ENCODE data around the gene PRG3.
"Not testable (repeated sequence)": the region's sequence is repeated elsewhere in the genome, so short reads cannot be mapped to it uniquely, and the experiment has no call there.

The PRG3 gene

GRCh38 chr11:57387289-57388030 is 6.5 kb upstream of the PRG3 start:
- no peak for DNase-seq (ENCODE audit: low spot score)

DNA sequence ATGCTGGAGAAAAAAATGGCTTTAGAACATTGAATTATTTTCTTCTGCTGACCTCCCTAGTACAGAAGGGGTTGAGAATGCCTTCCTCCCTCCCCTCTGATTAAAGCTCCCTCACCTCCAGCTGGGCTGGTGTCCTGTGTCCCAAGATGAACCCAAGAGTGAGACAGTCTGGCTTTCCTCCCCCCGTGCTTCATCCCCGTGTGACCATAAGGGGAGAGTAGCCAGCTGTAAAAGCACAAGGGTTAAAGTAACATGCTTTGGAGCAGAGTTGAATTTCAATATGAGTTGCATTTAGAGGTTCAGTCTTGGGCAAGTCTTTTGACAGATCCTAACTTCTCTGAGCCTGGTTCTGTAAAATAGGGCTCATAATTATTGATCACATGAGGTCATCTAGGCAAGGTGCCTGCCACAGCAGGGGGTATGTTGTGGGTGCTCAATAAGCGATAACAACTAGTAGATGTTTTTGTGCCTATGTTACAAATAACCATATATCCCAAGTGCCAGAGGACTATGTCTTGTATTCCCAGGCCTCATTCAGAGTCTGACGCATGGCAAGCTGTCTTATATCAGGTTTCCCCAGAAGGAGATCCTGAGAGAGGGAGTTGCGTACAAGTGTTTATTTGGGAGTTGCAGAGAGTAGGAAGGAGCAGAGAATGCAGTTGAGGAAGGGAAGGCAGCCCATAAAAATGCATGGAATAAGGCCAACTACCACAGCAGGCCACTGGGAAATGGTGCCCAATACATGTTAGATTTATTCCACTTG is 5.4 kb upstream of the PRG3 start:
- no peak for DNase-seq (ENCODE audit: low spot score)

GRCh38 chr11:57379732-57380131 is 1.2 kb downstream of the PRG3 start:
- no peak for DNase-seq (ENCODE audit: low spot score)

DNA sequence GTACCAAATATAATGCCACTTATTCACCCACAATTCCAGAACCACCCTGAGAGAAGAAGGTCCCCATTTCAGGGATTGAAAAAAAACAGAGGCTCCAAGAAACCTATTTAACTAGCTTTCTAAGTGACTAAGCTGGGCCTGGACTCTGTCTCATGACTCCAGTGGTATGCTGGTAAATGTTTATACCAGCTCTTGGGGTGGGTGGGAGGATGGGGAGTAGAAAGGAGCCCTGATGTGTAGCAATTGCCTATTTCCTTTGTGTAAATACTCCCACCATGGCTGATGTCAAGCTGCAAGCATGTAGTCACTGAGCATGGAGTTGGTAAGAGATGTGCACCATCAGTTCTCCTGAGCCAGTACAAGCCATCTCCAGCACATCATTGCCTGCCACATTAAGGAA is 2.8 kb downstream of the PRG3 start:
- no peak for DNase-seq (ENCODE audit: low spot score)

GRCh38 chr11:57377107-57377506 is 3.8 kb downstream of the PRG3 start:
- DNase-seq (ENCODE audit: low spot score): peak; percentile 22

- no peak for DNase-seq (ENCODE audit: low spot score)
These were observed 4.6 kb downstream of the PRG3 start for GRCh38 chr11:57376095-57377090.

GRCh38 chr11:57375490-57375889 is 5.5 kb downstream of the PRG3 start:
- DNase-seq (ENCODE audit: low spot score): no peak

GRCh38 chr11:57374966-57375365 is 6.0 kb downstream of the PRG3 start:
- DNase-seq (ENCODE audit: low spot score): no peak

DNA sequence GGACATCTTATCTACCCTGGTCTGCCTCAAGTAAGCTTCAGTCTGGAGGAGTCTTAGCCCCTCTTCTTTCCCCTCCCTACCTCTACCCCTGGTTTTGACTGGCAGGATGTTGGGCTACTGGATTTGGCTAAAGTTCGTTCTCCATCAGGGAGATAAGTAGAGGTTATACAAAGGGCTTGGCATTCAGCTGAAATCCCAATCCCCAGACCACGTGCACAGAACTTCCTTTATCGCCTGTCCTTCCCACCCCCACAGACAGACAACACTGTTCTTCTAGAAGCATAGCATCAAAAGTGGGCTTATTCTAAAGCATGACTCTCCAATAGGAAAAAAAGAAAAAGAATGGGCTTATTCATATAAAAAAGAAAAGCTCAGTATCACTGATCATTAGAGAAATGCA is 7.8 kb downstream of the PRG3 start:
- DNase-seq (ENCODE audit: low spot score): no peak

- DNase-seq (ENCODE audit: low spot score): no peak
These were observed 10.0 kb downstream of the PRG3 start for GRCh38 chr11:57370941-57371340.

DNA sequence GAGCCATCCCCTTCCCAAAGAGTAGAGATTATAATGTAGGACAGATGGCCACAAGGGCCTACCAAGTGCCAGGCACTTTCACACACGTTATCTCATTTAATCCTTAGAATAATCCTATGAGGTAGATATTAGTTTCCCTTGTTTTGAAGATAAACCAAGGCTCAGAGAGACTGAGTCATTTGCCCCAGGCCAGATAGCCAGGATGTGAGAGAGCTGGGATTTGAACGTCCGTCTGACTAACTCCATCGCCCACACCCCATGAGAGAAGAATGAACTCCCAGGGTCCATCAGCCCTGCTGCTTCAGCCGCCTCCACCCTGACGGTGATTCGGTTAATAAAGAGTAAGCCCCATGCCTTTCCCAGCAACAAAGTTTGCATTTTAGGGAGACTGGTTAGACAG is 10.7 kb downstream of the PRG3 start:
- DNase-seq (ENCODE audit: low spot score): no peak

DNA sequence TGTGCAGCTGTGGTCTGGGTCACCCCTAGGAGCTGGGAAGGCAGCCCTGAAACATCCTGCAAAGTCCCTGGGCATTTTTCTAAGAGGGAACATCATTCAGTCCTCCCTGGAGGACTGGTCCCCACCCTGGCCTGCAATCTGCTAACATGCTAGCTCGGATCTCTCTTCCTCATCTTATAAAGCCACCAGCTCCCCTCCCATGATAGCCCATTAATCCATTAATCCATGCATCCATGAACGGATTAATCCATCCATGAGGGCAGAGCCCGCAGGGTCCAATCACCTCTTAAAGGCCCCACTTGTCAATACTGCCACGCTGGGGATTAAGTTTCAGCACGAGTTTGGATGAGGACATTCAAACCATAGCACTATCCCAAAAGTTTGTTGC is 12.1 kb downstream of the PRG3 start:
- DNase-seq (ENCODE audit: low spot score): no peak

- no peak for DNase-seq (ENCODE audit: low spot score)
These were observed 12.7 kb downstream of the PRG3 start for GRCh38 chr11:57368106-57368844.

GRCh38 chr11:57364851-57365660 is 15.9 kb downstream of the PRG3 start:
- no peak for DNase-seq (ENCODE audit: low spot score)

GRCh38 chr11:57363131-57364080 is 17.5 kb downstream of the PRG3 start:
- no peak for DNase-seq (ENCODE audit: low spot score)

DNA sequence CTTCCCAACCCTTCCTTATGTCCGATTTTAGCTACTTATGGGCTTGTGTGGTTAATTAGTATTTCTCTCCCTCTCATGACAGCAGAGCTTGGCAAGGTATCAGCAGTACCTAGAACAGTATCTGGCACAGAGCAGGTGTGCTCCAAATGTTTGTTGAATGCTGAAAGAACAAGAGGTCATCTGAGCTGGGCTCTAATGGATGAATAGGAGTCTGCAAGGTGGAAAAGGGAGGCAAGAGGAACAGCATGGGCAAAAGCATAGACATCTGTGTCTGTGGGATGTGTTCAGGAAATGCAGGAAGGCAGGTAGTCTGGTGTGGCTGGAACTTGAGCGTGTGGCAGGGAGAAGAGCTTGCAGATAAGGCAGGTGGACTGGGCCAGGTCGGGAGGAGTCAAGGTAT is 19.0 kb downstream of the PRG3 start:
- no peak for DNase-seq (ENCODE audit: low spot score)

DNA sequence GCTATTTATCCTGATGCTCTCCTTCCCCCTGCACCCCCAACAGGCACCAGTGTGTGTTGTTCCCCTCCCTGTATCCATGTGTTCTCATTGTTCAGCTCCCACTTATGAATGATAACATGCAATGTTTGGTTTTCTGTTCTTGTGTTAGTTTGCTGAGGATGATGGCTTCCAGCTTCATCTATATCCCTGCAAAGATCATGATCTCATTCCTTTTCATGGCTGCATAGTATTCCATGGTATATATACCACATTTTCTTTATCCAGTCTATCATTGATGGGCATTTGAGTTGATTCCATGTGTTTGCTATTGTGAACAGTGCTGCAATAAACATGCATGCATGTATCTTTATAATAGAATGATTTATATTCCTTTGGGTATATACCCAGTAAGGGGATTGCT is 19.5 kb downstream of the PRG3 start:
- DNase-seq (ENCODE audit: low spot score): not testable (repeated sequence)

DNA sequence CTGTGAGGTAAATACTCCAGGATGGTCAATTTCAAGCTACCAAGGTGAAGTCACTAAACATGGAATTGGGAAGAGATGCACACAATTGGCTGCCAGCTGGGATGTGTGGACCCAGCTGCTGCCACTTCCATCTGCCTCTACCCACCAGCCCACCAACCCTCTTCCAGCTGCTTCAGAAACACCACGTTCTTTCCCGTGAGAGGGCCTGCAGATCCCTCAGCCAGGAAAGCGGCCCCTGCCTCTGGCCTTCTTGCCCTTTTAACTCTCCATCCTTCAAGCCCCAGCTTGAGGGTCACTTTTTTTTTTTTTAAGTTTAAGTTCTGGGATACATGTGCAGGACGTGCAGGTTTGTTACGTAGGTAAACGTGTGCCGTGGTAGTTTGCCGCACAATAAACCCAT is 20.0 kb downstream of the PRG3 start:
- no peak for DNase-seq (ENCODE audit: low spot score)

- no peak for DNase-seq (ENCODE audit: low spot score)
These were observed 20.9 kb downstream of the PRG3 start for GRCh38 chr11:57359896-57360690.

All from AG08395 (cell line).